Adrenal gland (tissue), 12 donors: Measurements from ENCODE around the gene SLC13A4. TPM values are rescaled to one million over a fixed set of nuclear protein-coding genes. Genes with fewer than 3 reads are reported as not detected.

Experiments used
- DNase-seq, 7 donors: peaks; one replicate each; pipeline ENCODE4 v3.0.0-alpha.2; 2019 to 2020
- H3K27ac ChIP-seq, 5 donors: fragments of 200-600 bp; sonication (generic) in 4 of 5; 1 replicate in 3 of 5; 2 replicates in 2 of 5; pipeline versions ENCODE4 v1.5.1 to v1.8.0; 2016 to 2020; ENCODE audit warnings: mild to moderate bottlenecking in 1 of 5
- H3K27me3 ChIP-seq: fragments of 200-600 bp; 2 replicates; pipeline ENCODE4 v1.8.0; 2021
- H3K36me3 ChIP-seq, 2 donors: fragments of 200-600 bp; replicated peaks in 1 of 2; 1 replicate in 1 of 2; 2 replicates in 1 of 2; pipeline versions ENCODE4 v1.5.1 to v1.8.0; 2018 to 2022
- H3K4me1 ChIP-seq, 2 donors: fragments of 200-600 bp; replicated peaks in 1 of 2; 1 replicate in 1 of 2; 2 replicates in 1 of 2; pipeline versions ENCODE4 v1.5.1 to v1.8.0; 2018 to 2021
- H3K4me3 ChIP-seq, 4 donors: fragments of 200-600 bp; sonication (generic) in 3 of 4; one replicate each; pipeline ENCODE4 v1.5.1; 2016 to 2018
- H3K9me3 ChIP-seq, 3 donors: fragments of 200-600 bp; sonication (generic) in 1 of 3; replicated peaks in 1 of 3; 1 replicate in 2 of 3; 2 replicates in 1 of 3; pipeline versions ENCODE4 v1.5.1 to v1.8.0; 2016 to 2021
- CTCF ChIP-seq, 6 experiments: fragments of 450-650 bp in 4 of 6; fragments of 200-600 bp in 2 of 6; sonication (generic) in 1 of 6; IDR thresholded peaks; 1 replicate in 5 of 6; 2 replicates in 1 of 6; pipeline versions ENCODE4 v1.5.1 to v1.8.0; 2016 to 2021; ENCODE audit warnings: antibody characterized with exemption in 6 of 6, mild to moderate bottlenecking in 2 of 6, moderate library complexity in 1 of 6
- POLR2A ChIP-seq, 2 donors: fragments of 450-650 bp; IDR thresholded peaks; one replicate each; pipeline ENCODE4 v1.6.1; 2017; ENCODE audit warnings: antibody characterized with exemption in 2 of 2, mild to moderate bottlenecking in 2 of 2, moderate library complexity in 1 of 2
- WGBS, 4 donors: extraction: QIAGEN DNeasy Blood & Tissue Kit in 2 of 4; methylation state at CpG; one replicate each; pipeline versions ENCODE4 v1.1.5 to v1.1.7; 2013 to 2017; 5-methylcytosine and 5-hydroxymethylcytosine counted together
- intact Hi-C, 2 donors: fragments of 100-400 bp; cut with DNase I; formaldehyde crosslinking; loops; one replicate each; pipeline versions ENCODE4 v1.14.1 to v1.15.0; 2022 to 2023
- polyA plus RNA-seq, 3 donors: library from polyadenylated mRNA; stranded (reverse); fragments of 200-250 nt in 2 of 3; fragments of 350-450 nt in 1 of 3; fragmentation: Illumina TruSeq in 1 of 3; extraction: RNeasy Lipid Tissue Mini Kit (QIAGEN cat#74804) in 1 of 3; gene quantifications; one replicate each; pipeline ENCODE4 v1.2.3, GENCODE V29; 2013 to 2014
- total RNA-seq, 9 donors: library from RNA; depleted of rRNA in 4 of 9; stranded (reverse); fragments of >200 nt in 4 of 9; fragments of 120-200 nt in 1 of 9; fragmentation: NEBNext Ultra II Directional in 1 of 9; extraction: Animal tissue kit (Norgen Biotek cat#: 25700) in 1 of 9; gene quantifications; one replicate each; pipeline versions ENCODE4 v1.1.0 to v1.2.4, GENCODE V29; 2013 to 2023
- donor health status: healthy with polysubstance abuse.
- donor health status: Bipolar disorder and iron deficiency.
- donor health status: DM: yes; HTN: yes; CAD: no.
- donor health status: DM: no; HTN: no; CAD: no.
- donor health status: DM: no; HTN: no; CAD: no.
- donor health status: DM: yes; HTN: yes; CAD: no.

The SLC13A4 gene
- total and polyA plus RNA-seq, 12 donors = 0.14 to 0.97 (median 0.24) TPM; not detected in 6

GRCh38 chr7:135690566-135690965 is 37.4 kb downstream of the SLC13A4 start:
- Histone ChIP-seq H3K9me3 (no peaks in the 10 kb centered on the region), H3K27ac (no peak overlapping the region), H3K36me3 (no peaks in the 10 kb centered on the region), H3K27me3 (no peaks in the 10 kb centered on the region), H3K4me3 (no peak overlapping the region), H3K4me1 (peaks cover 0 to under 1% of the 10 kb centered on the region in 2 donors)
- no peak for DNase-seq
- no peak for TF ChIP-seq POLR2A (IDR thresholded peaks at IDR 0.05)
- no peak for TF ChIP-seq CTCF (IDR thresholded peaks at IDR 0.05)
- 96 to 100% (median 98%) methylated on average over 3 of the region's 3 CpGs for WGBS, 4 donors
- intact Hi-C loops = no loop called here

DNA sequence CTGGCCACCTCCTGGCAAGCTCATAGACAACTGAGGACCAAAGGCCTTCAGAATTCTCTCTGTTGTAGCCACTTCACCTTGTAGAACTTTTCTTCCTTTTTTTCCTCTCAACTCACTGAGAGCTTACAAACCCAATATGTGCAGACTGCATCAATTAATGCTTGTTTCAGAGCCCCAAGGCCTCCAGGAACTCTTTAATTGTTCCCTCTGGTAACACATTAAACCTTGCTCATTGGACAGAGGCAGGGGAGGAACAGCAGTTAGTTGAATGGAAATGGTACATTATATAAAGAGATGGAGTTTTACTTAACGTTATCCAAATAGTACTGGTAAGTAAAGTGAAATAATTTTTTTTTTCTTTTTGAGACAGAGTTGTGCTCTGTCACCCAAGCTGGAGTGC is 40.5 kb downstream of the SLC13A4 start:
- no peaks in the 10 kb centered on the region for H3K9me3 ChIP-seq
- intact Hi-C loops = loop anchor here in 1 of 2 donors (10.0 kb wide), 1 partner anchor 327 kb away; no protein-coding TSS in a partner anchor
- TF ChIP-seq POLR2A (IDR thresholded peaks at IDR 0.05) (no peak), CTCF (IDR thresholded peaks at IDR 0.05) (no peak)
- H3K4me1 ChIP-seq = peaks cover 0 to 21% of the 10 kb centered on the region in 2 donors
- no peak overlapping the region for H3K27ac ChIP-seq
- 0 to 54% (median 39%) methylated on average over 1 of the region's 1 CpG for WGBS, 4 donors
- no peaks in the 10 kb centered on the region for H3K36me3 ChIP-seq
- H3K4me3 ChIP-seq = no peak overlapping the region
- DNase-seq = no peak
- no peaks in the 10 kb centered on the region for H3K27me3 ChIP-seq

DNA sequence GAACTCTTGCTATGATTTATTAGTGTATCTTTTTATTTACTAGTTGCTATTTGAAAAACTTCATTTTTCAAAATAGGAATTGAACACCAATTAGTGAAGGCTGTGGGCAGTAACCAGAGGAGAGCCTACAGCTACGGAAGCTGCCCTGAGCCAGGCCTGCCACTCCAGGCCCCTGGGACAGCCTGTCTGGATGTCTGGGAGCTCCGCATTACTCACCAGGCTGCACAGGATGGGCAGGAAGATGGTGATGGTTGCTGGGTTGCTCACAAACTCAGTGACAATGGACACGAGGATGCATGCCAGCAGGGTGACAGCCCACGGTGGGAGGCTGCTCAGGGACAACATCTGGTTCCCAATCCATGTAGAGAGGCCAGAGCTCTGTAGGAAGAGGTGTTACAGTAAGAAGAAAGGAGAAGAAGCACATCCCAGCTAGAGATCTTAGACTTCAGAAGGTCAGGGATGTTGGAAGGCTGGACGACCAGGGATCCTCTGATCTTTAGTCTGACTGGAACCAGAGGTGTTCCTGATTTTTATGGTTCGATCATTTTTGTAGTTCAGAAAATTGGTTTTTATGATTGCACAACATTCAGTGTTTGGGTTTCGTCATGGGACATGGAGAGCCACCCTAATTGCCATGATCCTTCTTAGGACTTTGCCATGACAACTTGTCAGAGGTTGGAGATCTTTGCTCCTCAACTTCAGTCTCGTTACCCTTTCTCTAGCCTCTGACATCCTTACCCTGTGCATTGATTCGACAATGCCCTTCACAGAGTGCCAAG is 42.5 kb downstream of the SLC13A4 start:
- H3K27me3 ChIP-seq = no peaks in the 10 kb centered on the region
- intact Hi-C loops = loop anchor here in 1 of 2 donors (10.0 kb wide), 1 partner anchor 329 kb away; no protein-coding TSS in a partner anchor
- no peak overlapping the region for H3K4me3 ChIP-seq
- no peaks in the 10 kb centered on the region for H3K9me3 ChIP-seq
- peaks cover 0 to 21% of the 10 kb centered on the region in 2 donors for H3K4me1 ChIP-seq
- no peaks in the 10 kb centered on the region for H3K36me3 ChIP-seq
- DNase-seq = no peak
- no peak for TF ChIP-seq POLR2A (IDR thresholded peaks at IDR 0.05)
- TF ChIP-seq CTCF (IDR thresholded peaks at IDR 0.05) = no peak
- peak overlapping the region in 2 of 5 donors; percentile 34 to 63 for H3K27ac ChIP-seq
- WGBS, 4 donors = 75 to 87% (median 86%) methylated on average over 9 of the region's 9 CpGs

DNA sequence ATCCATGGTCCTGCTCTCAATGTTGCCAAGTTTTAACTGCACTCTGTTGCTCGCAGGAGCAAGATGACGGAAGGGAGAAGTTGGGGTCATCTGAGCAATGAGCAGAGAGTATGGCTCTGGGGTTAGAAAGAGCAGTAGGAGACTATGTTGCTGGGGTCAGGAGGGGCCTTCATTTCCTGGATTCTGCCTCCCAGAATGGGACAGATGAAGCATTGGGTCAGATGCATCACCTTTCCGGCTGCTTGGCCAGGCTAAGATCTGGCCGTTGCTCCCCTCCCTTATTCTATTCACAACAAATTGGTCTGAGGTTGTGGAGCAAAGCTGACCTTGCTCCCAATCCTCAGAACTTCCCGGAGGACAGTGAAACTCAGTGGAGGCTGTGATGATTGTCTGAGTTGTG is 43.3 kb downstream of the SLC13A4 start:
- peak overlapping the region in 2 of 5 donors; percentile 34 to 54 for H3K27ac ChIP-seq
- H3K27me3 ChIP-seq = no peaks in the 10 kb centered on the region
- TF ChIP-seq CTCF (IDR thresholded peaks at IDR 0.05) (no peak), POLR2A (IDR thresholded peaks at IDR 0.05) (no peak)
- intact Hi-C loops = loop anchor here in 1 of 2 donors (10.0 kb wide), 1 partner anchor 330 kb away; no protein-coding TSS in a partner anchor
- H3K9me3 ChIP-seq = no peaks in the 10 kb centered on the region
- no peak overlapping the region for H3K4me3 ChIP-seq
- H3K36me3 ChIP-seq = no peaks in the 10 kb centered on the region
- peaks cover 0 to 21% of the 10 kb centered on the region in 2 donors for H3K4me1 ChIP-seq
- 59 to 66% (median 63%) methylated on average over 5 of the region's 5 CpGs for WGBS, 4 donors
- peak in 2 of 7 donors; percentile 19 to 38 for DNase-seq
